ENCODE data around the gene MAFB.
A peak's percentile ranks its signal among the peaks of the same experiment; 100 is the strongest.

Gene MAFB

GRCh38 chr20:40703975-40704530 lies 15.0 kb upstream of the MAFB start:
- DNase-seq (ENCODE audit: low read depth in 4 of 4, low spot score in 1 of 4): no peak

- DNase-seq (ENCODE audit: low read depth in 4 of 4, low spot score in 1 of 4): no peak
These were observed 13.5 kb upstream of the MAFB start for GRCh38 chr20:40702504-40702903.

GRCh38 chr20:40698744-40699143 lies 9.7 kb upstream of the MAFB start:
- no peak for DNase-seq (ENCODE audit: low read depth in 4 of 4, low spot score in 1 of 4)

GRCh38 chr20:40698281-40698680 lies 9.2 kb upstream of the MAFB start:
- no peak for DNase-seq (ENCODE audit: low read depth in 4 of 4, low spot score in 1 of 4)

- no peak for DNase-seq (ENCODE audit: low read depth in 4 of 4, low spot score in 1 of 4)
These were observed 8.5 kb upstream of the MAFB start for GRCh38 chr20:40697541-40697940.

- no peak for DNase-seq (ENCODE audit: low read depth in 4 of 4, low spot score in 1 of 4)
These were observed 6.2 kb upstream of the MAFB start for GRCh38 chr20:40695214-40695613.

GRCh38 chr20:40694246-40694645 lies 5.2 kb upstream of the MAFB start:
- DNase-seq (ENCODE audit: low read depth in 4 of 4, low spot score in 1 of 4): no peak

GRCh38 chr20:40692240-40693011 lies 3.4 kb upstream of the MAFB start:
- DNase-seq (ENCODE audit: low read depth in 4 of 4, low spot score in 1 of 4): no peak

GRCh38 chr20:40691566-40692239 lies 2.7 kb upstream of the MAFB start:
- DNase-seq (ENCODE audit: low read depth in 4 of 4, low spot score in 1 of 4): no peak

- no peak for DNase-seq (ENCODE audit: low read depth in 4 of 4, low spot score in 1 of 4)
These were observed 2.0 kb upstream of the MAFB start for GRCh38 chr20:40690836-40691565.

- peak; percentile 4 to 68 (median 51) for DNase-seq (ENCODE audit: low read depth in 4 of 4, low spot score in 1 of 4)
These were observed 1.2 kb upstream of the MAFB start for GRCh38 chr20:40689943-40690835.

GRCh38 chr20:40688129-40689099 lies 622 bp downstream of the MAFB start:
- DNase-seq (ENCODE audit: low read depth in 4 of 4, low spot score in 1 of 4): no peak

- no peak for DNase-seq (ENCODE audit: low read depth in 4 of 4, low spot score in 1 of 4)
These were observed 1.5 kb downstream of the MAFB start for GRCh38 chr20:40687384-40688128.

GRCh38 chr20:40686893-40687292 lies 2.1 kb downstream of the MAFB start:
- DNase-seq (ENCODE audit: low read depth in 4 of 4, low spot score in 1 of 4): no peak

GRCh38 chr20:40686434-40686882 lies 2.6 kb downstream of the MAFB start:
- DNase-seq (ENCODE audit: low read depth in 4 of 4, low spot score in 1 of 4): no peak

- no peak for DNase-seq (ENCODE audit: low read depth in 4 of 4, low spot score in 1 of 4)
These were observed 3.7 kb downstream of the MAFB start for GRCh38 chr20:40685349-40685748.

GRCh38 chr20:40683894-40684268 lies 5.2 kb downstream of the MAFB start:
- no peak for DNase-seq (ENCODE audit: low read depth in 4 of 4, low spot score in 1 of 4)

GRCh38 chr20:40683221-40683893 lies 5.7 kb downstream of the MAFB start:
- no peak for DNase-seq (ENCODE audit: low read depth in 4 of 4, low spot score in 1 of 4)

Measured in stimulated activated CD4-positive, alpha-beta T cell treated with anti-CD3 and anti-CD28 coated beads, Interleukin-1b, Interleukin-23, amount 100 ng/mL, for 24 hours (primary cell).